Skeletal muscle satellite cell (primary cell): ENCODE measurements around the gene MYO5B.

ENCODE experiments used
- H3K27me3 ChIP-seq: 2 replicates; pipeline ENCODE4 v1.7.0; 2013; ENCODE audit warnings: low read length; ENCODE audit not compliant: control insufficient read depth, insufficient read depth
- H3K36me3 ChIP-seq: 2 replicates; pipeline ENCODE4 v1.7.0; 2013; ENCODE audit warnings: mild to moderate bottlenecking, control low read depth, low read length; ENCODE audit not compliant: insufficient read depth
- H3K4me1 ChIP-seq: 2 replicates; pipeline ENCODE4 v1.7.0; 2013; ENCODE audit warnings: low read length; ENCODE audit not compliant: control insufficient read depth, insufficient read depth
- H3K4me2 ChIP-seq: 2 replicates; pipeline ENCODE4 v1.7.0; 2013; ENCODE audit warnings: mild to moderate bottlenecking, low read length
- H3K4me3 ChIP-seq: 2 replicates; pipeline ENCODE4 v1.7.0; 2013; ENCODE audit warnings: low read length
- H3K9ac ChIP-seq: 2 replicates; pipeline ENCODE4 v1.7.0; 2013; ENCODE audit warnings: mild to moderate bottlenecking, low read depth, low read length, moderate library complexity
- H3K9me3 ChIP-seq: replicated peaks from 2 replicates; pipeline ENCODE4 v1.7.0; 2013; ENCODE audit warnings: mild to moderate bottlenecking, control low read depth, low read length

The MYO5B gene

GRCh38 chr18:50199921-50200320 is 5.0 kb upstream of the MYO5B start:
- no peaks in the 10 kb centered on the region for H3K9me3 ChIP-seq
- H3K36me3 ChIP-seq, result no peaks in the 10 kb centered on the region
- H3K4me2 ChIP-seq, result no peak overlapping the region
- H3K9ac ChIP-seq, result no peak overlapping the region
- H3K4me1 ChIP-seq, result no peaks in the 10 kb centered on the region
- peaks cover 68% of the 10 kb centered on the region for H3K27me3 ChIP-seq
- no peak overlapping the region for H3K4me3 ChIP-seq

DNA sequence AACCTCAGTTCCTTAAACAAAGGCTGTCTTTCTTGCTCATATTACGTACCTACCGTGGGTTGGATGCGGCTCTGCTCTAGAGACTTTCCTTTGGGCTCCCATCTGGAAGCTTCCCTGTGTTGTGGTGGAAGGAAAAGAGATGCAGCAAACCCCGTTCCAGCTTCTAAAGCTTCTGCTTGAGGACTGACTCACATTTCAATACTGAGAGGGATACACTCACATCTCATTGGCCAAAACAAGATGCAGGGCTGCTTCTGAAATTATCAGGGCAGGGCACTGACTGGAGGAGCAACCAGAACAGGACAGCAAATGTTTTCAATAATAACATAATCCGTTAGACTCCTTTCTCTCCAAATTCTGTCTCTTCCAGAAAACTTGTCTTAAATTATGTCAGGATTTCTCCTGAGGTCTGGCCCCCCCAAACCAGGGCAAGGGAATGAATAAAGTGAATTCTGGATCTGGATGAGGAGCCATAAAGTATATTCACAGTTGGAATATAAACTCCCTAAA is 4.5 kb upstream of the MYO5B start:
- no peaks in the 10 kb centered on the region for H3K4me1 ChIP-seq
- H3K4me3 ChIP-seq, result no peak overlapping the region
- H3K27me3 ChIP-seq, result peaks cover 68% of the 10 kb centered on the region
- H3K9ac ChIP-seq, result no peak overlapping the region
- no peaks in the 10 kb centered on the region for H3K36me3 ChIP-seq
- no peaks in the 10 kb centered on the region for H3K9me3 ChIP-seq
- no peak overlapping the region for H3K4me2 ChIP-seq

DNA sequence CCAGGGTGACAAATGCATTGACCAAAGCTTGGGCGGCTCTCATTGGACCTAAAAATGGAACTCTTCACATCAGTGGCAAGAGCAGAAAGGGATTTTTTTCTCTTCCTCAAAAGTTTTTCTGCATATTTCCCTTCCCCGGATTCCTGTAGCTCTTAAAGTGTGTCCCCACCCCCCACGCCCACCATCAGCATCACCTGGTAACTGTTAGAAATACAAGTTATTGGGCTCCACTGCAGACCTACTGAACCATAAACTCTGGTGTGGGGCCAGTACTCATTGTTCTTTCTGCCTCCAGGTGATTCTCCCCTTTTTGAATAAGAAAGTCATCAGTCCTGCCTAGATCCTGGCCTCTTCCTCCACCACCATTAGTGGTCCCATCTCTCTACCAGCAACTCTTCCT is 1.3 kb upstream of the MYO5B start:
- Histone ChIP-seq H3K27me3 (peaks cover 81% of the 10 kb centered on the region), H3K4me3 (no peak overlapping the region)

GRCh38 chr18:50195689-50196088 is 742 bp upstream of the MYO5B start:
- H3K27me3 ChIP-seq, result peaks cover 82% of the 10 kb centered on the region
- H3K4me2 ChIP-seq, result no peak overlapping the region

More for the DNA sequence above, 1.3 kb upstream of the MYO5B start:
- Histone ChIP-seq H3K4me1 (no peaks in the 10 kb centered on the region), H3K4me2 (no peak overlapping the region), H3K36me3 (no peaks in the 10 kb centered on the region), H3K9ac (no peak overlapping the region), H3K9me3 (no peaks in the 10 kb centered on the region)

GRCh38 chr18:50193796-50194630 is 934 bp downstream of the MYO5B start:
- no peak overlapping the region for H3K9ac ChIP-seq
- peaks cover 82% of the 10 kb centered on the region for H3K27me3 ChIP-seq
- no peaks in the 10 kb centered on the region for H3K9me3 ChIP-seq
- peak overlapping the region; percentile 74 for H3K4me2 ChIP-seq
- no peak overlapping the region for H3K4me3 ChIP-seq
- H3K36me3 ChIP-seq, result no peaks in the 10 kb centered on the region
- H3K4me1 ChIP-seq, result no peaks in the 10 kb centered on the region

More at GRCh38 chr18:50195689-50196088, 742 bp upstream of the MYO5B start:
- no peaks in the 10 kb centered on the region for H3K36me3 ChIP-seq
- no peak overlapping the region for H3K9ac ChIP-seq
- H3K9me3 ChIP-seq, result no peaks in the 10 kb centered on the region
- H3K4me3 ChIP-seq, result no peak overlapping the region
- no peaks in the 10 kb centered on the region for H3K4me1 ChIP-seq

DNA sequence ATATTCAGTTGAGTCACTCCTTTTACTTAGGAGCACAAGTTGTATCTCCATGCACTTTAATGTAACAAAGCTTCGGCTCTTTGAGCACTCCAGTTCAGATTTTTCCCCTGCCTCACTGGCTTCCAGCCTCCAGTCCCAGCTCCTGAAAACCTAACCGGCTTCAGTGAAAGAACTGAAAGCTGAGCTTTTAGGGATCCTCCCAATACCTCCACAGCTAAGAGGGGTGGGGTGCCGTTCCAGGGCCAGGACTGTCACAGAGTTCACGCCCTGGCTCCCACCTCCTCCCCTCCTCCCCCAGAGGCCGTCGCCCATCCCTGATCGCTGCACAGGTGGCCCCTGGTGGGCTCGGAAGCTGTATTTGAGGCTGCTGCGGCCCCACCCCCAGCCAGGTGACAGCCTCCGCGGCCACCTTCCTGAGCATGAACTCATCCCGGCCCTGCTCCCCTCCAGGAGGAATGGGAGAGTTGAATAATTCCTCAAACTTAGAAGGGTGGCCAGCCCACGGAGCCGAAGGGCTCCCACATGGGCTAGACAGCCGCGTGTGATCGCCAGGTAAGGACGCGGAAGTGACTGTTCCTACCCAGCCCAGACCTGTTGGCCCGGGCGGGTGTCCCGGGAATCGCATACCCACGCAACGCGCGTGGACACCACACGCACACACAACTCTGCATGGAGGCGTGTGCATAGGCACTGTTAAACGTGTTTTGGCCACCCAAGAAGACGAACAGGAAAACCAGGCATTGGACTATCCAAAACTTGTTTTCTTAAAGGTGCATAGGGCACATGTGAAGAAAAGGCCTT is 1.8 kb downstream of the MYO5B start:
- Histone ChIP-seq H3K9ac (no peak overlapping the region), H3K4me3 (no peak overlapping the region), H3K4me2 (no peak overlapping the region), H3K4me1 (no peaks in the 10 kb centered on the region), H3K27me3 (peaks cover 77% of the 10 kb centered on the region), H3K9me3 (no peaks in the 10 kb centered on the region), H3K36me3 (no peaks in the 10 kb centered on the region)

DNA sequence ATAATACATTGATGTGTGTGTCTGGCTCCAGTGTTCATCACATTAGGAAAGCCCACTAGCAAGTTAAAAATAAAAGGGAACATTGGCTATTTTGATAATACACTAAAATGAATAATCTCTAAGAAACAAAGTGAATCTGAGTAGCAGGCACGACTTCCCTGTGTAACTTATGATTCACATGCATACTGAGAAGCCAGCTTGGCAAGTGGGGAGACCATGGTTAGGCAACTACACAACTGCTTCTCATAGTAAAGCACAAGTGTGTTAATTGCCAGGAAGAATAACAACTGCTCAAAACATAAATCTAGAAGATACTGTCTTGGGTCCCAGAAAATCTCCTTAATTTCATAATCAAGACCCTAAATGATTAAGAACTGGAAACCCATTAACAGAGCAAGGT is 4.0 kb downstream of the MYO5B start:
- Histone ChIP-seq H3K9me3 (no peaks in the 10 kb centered on the region), H3K4me3 (no peak overlapping the region), H3K4me1 (no peaks in the 10 kb centered on the region), H3K4me2 (no peak overlapping the region), H3K36me3 (no peaks in the 10 kb centered on the region), H3K27me3 (peaks cover 67% of the 10 kb centered on the region), H3K9ac (no peak overlapping the region)

GRCh38 chr18:50190236-50190635 is 4.7 kb downstream of the MYO5B start:
- no peak overlapping the region for H3K4me3 ChIP-seq
- peaks cover 64% of the 10 kb centered on the region for H3K27me3 ChIP-seq
- H3K9me3 ChIP-seq, result no peaks in the 10 kb centered on the region
- H3K9ac ChIP-seq, result no peak overlapping the region
- no peak overlapping the region for H3K4me2 ChIP-seq
- no peaks in the 10 kb centered on the region for H3K36me3 ChIP-seq
- H3K4me1 ChIP-seq, result no peaks in the 10 kb centered on the region

GRCh38 chr18:50189160-50189559 is 5.8 kb downstream of the MYO5B start:
- H3K36me3 ChIP-seq, result no peaks in the 10 kb centered on the region
- H3K4me3 ChIP-seq, result no peak overlapping the region
- H3K4me1 ChIP-seq, result no peaks in the 10 kb centered on the region
- peaks cover 54% of the 10 kb centered on the region for H3K27me3 ChIP-seq
- no peaks in the 10 kb centered on the region for H3K9me3 ChIP-seq
- no peak overlapping the region for H3K4me2 ChIP-seq
- no peak overlapping the region for H3K9ac ChIP-seq

GRCh38 chr18:50188652-50189051 is 6.3 kb downstream of the MYO5B start:
- no peak overlapping the region for H3K9ac ChIP-seq
- no peak overlapping the region for H3K4me3 ChIP-seq
- H3K36me3 ChIP-seq, result no peaks in the 10 kb centered on the region
- H3K4me2 ChIP-seq, result no peak overlapping the region
- no peaks in the 10 kb centered on the region for H3K4me1 ChIP-seq
- H3K27me3 ChIP-seq, result peaks cover 49% of the 10 kb centered on the region
- H3K9me3 ChIP-seq, result no peaks in the 10 kb centered on the region

- no peaks in the 10 kb centered on the region for H3K4me1 ChIP-seq
- no peak overlapping the region for H3K9ac ChIP-seq
- H3K9me3 ChIP-seq, result no peaks in the 10 kb centered on the region
- H3K4me2 ChIP-seq, result no peak overlapping the region
- no peak overlapping the region for H3K4me3 ChIP-seq
- no peaks in the 10 kb centered on the region for H3K36me3 ChIP-seq
- peaks cover 42% of the 10 kb centered on the region for H3K27me3 ChIP-seq
These were observed 7.3 kb downstream of the MYO5B start for GRCh38 chr18:50187659-50188058.
